Endothelial cell of umbilical vein (primary cell): ENCODE results near the gene LZTS3. TPM values are rescaled to one million over a fixed set of nuclear protein-coding genes. Genes with fewer than 3 reads are reported as not detected.

ENCODE experiments used
- BruUV-seq: library from RNA; stranded (reverse); fragments of 400-500 nt; replicated peaks from 2 replicates; lab custom pipeline; 2021; lab: Mats Ljungman, UMichigan
- CTCF ChIA-PET: fragments of 300-600, 350-600 bp; sonication (Branson Sonifier 250); formaldehyde crosslinking; loops from one replicate; lab custom pipeline; 2021; ENCODE audit warnings: antibody characterized with exemption, inconsistent platforms; lab: Charles Lee
- POLR2A ChIA-PET: fragments of 300-600, 350-600 bp; sonication (Branson Sonifier 250); formaldehyde crosslinking; loops from one replicate; lab custom pipeline; 2021; ENCODE audit warnings: antibody characterized with exemption, inconsistent platforms; lab: Charles Lee
- DNase-seq: peaks from one replicate; pipeline ENCODE4 v3.0.0-alpha.2; 2011; ENCODE audit warnings: low read depth, low spot score
- FAIRE-seq: peaks from 2 replicates; lab custom pipeline; 2011; peaks lifted over from hg19 to GRCh38; lab: Jason Lieb, UNC
- H2AFZ ChIP-seq: 2 replicates; pipeline ENCODE4 v1.6.0; 2012; ENCODE audit warnings: low read depth, low read length, control low read depth, inconsistent platforms
- H3K27ac ChIP-seq: 2 replicates; pipeline ENCODE4 v1.5.1; 2011; ENCODE audit warnings: low read depth, mild to moderate bottlenecking, control low read depth, low read length, moderate library complexity; ENCODE audit not compliant: insufficient read depth
- H3K27me3 ChIP-seq, 2 experiments: 2 replicates each; pipeline versions ENCODE4 v1.6.0 to v1.6.1; 2011; ENCODE audit warnings: low read length in 2 of 2, mixed read lengths in 1 of 2; ENCODE audit not compliant: control insufficient read depth in 2 of 2, insufficient read depth in 2 of 2
- H3K36me3 ChIP-seq, 2 experiments: 2 replicates in 1 of 2; 3 replicates in 1 of 2; pipeline ENCODE4 v1.5.1; 2011; ENCODE audit warnings: low read length in 2 of 2, mild to moderate bottlenecking in 1 of 2, moderate library complexity in 1 of 2; ENCODE audit not compliant: control insufficient read depth in 2 of 2, insufficient read depth in 2 of 2; ENCODE audit errors: extremely low read depth in 1 of 2
- H3K4me1 ChIP-seq: 3 replicates; pipeline ENCODE4 v1.5.1; 2011; ENCODE audit warnings: mild to moderate bottlenecking, low read length; ENCODE audit not compliant: control insufficient read depth, insufficient read depth; ENCODE audit errors: extremely low read depth
- H3K4me2 ChIP-seq: 2 replicates; pipeline ENCODE4 v1.6.1; 2011; ENCODE audit warnings: low read length, control low read depth, mixed read lengths; ENCODE audit not compliant: insufficient read depth
- H3K4me3 ChIP-seq, 3 experiments: fragments of 200-600 bp in 1 of 3; sonication (generic), shearing (Covaris generic) in 1 of 3; replicated peaks in 1 of 3; 2 replicates each; pipeline ENCODE4 v1.5.1; 2011 to 2016; ENCODE audit warnings: control low read depth in 3 of 3, low read length in 3 of 3, mild to moderate bottlenecking in 2 of 3, inconsistent platforms in 1 of 3, low read depth in 1 of 3, moderate library complexity in 1 of 3; ENCODE audit not compliant: insufficient read depth in 1 of 3
- H3K79me2 ChIP-seq: 2 replicates; pipeline ENCODE4 v1.6.0; 2012; ENCODE audit warnings: low read length, inconsistent platforms; ENCODE audit not compliant: control insufficient read depth, insufficient read depth
- H3K9ac ChIP-seq: replicated peaks from 2 replicates; pipeline ENCODE3; 2011; ENCODE audit warnings: low read length, control low read depth; ENCODE audit not compliant: insufficient read depth; ENCODE audit errors: extremely low read depth
- H3K9me1 ChIP-seq: replicated peaks from 3 replicates; pipeline ENCODE4 v1.6.0; 2011; ENCODE audit warnings: mild to moderate bottlenecking, low read length; ENCODE audit not compliant: control insufficient read depth, insufficient read depth; ENCODE audit errors: extremely low read depth
- H3K9me3 ChIP-seq: replicated peaks from 2 replicates; pipeline ENCODE4 v1.5.1; 2012; ENCODE audit warnings: low read length, inconsistent platforms; ENCODE audit not compliant: control insufficient read depth, insufficient read depth
- H4K20me1 ChIP-seq: replicated peaks from 2 replicates; pipeline ENCODE3; 2011; ENCODE audit warnings: mild to moderate bottlenecking, low read length; ENCODE audit not compliant: control insufficient read depth, insufficient read depth; ENCODE audit errors: extremely low read depth
- GATA2 ChIP-seq: IDR thresholded peaks from 2 replicates; pipeline ENCODE4 v1.7.0; 2011; ENCODE audit warnings: low read depth, mild to moderate bottlenecking, moderate library complexity, mixed read lengths, low read length; ENCODE audit not compliant: insufficient read length, insufficient read depth
- MAX ChIP-seq: IDR thresholded peaks from 2 replicates; pipeline ENCODE4 v1.6.1; 2011; ENCODE audit not compliant: insufficient read depth, insufficient read length
- MYC ChIP-seq: IDR thresholded peaks from one replicate; pipeline ENCODE4 v1.6.1; 2011; ENCODE audit warnings: mild to moderate bottlenecking, low read depth, low read length
- POLR2AphosphoS5 ChIP-seq: IDR thresholded peaks from 2 replicates; pipeline ENCODE4 v1.6.1; 2012; ENCODE audit warnings: low read depth, mild to moderate bottlenecking, control low read depth, low read length, moderate library complexity; ENCODE audit not compliant: insufficient read depth
- dilution Hi-C: fragments of 300-500 bp; cut with MboI; formaldehyde crosslinking; loops from one replicate; pipeline ENCODE4 v1.15.0; 2019; ENCODE audit warnings: low sequenced_read_pairs; ENCODE audit not compliant: extremely low pct_ligation_motif_present
- intact Hi-C: fragments of 100-400 bp; cut with micrococcal nuclease; formaldehyde crosslinking; loops from one replicate; pipeline ENCODE4 v1.10.0; 2022
- polyA plus RNA-seq, 4 experiments: library from polyadenylated mRNA; depleted of rRNA in 3 of 4; stranded (reverse) in 3 of 4; unstranded in 1 of 4; fragments of >200 nt; gene quantifications; 2 replicates each; pipeline versions ENCODE4 v1.2.1 to v1.2.3, GENCODE V29; 2011 to 2012; ENCODE audit warnings: missing spikeins in 1 of 4
- total RNA-seq: library from RNA; stranded (reverse); gene quantifications from 2 replicates; pipeline ENCODE4 v1.2.3, GENCODE V29; 2021
- TF ChIP-seq, protein P1 (sequence below), 2 donors: IDR thresholded peaks; 1 replicate in 1 of 2; 2 replicates in 1 of 2; pipeline ENCODE4 v1.5.1; 2011; ENCODE audit warnings: low read length in 2 of 2, mild to moderate bottlenecking in 2 of 2, moderate library complexity in 2 of 2, control low read depth in 1 of 2, inconsistent platforms in 1 of 2, low read depth in 1 of 2; ENCODE audit not compliant: insufficient read depth in 1 of 2; ENCODE audit errors: extremely low read depth in 1 of 2

LZTS3 gene
- total and polyA plus RNA-seq, 2 donors (not counting 3 experiments of a cell fraction or from before 2014, with no cell fraction given) = 4.5 to 5.7 TPM

DNA sequence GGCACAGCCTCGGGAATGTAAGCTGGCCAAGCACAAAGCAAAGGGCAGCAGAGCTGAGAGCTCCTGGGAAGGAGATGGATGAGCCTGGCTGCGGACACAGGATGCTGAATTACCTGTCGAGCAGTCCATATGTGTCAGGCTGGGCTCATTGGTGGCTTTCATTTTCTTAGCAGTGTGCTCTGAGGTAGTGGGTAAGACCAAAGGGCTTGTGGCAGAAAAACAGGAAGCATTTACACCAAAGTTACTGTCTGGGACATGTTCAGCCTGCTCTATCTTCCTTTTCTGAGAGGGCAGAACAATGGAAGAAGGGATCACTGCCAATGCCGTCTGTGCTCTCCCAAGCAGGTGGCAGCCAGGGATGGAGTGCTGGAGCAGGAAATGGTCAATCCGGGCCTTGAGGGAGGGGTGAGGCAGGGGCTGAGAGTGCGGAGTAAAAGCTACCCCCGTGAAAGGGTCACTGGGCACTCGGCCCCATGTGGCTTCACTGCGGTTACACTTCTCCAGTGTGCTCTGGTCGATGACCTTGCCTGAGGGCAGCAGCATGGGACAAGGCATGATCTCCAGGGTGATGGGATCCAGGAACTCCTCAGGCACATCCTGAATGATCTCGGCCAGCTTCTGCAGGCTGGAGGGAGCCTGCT is 52.0 kb downstream of the LZTS3 start:
- no peak for TF ChIP-seq GATA2
- TF ChIP-seq MYC = no peak
- TF ChIP-seq, protein P1, sequence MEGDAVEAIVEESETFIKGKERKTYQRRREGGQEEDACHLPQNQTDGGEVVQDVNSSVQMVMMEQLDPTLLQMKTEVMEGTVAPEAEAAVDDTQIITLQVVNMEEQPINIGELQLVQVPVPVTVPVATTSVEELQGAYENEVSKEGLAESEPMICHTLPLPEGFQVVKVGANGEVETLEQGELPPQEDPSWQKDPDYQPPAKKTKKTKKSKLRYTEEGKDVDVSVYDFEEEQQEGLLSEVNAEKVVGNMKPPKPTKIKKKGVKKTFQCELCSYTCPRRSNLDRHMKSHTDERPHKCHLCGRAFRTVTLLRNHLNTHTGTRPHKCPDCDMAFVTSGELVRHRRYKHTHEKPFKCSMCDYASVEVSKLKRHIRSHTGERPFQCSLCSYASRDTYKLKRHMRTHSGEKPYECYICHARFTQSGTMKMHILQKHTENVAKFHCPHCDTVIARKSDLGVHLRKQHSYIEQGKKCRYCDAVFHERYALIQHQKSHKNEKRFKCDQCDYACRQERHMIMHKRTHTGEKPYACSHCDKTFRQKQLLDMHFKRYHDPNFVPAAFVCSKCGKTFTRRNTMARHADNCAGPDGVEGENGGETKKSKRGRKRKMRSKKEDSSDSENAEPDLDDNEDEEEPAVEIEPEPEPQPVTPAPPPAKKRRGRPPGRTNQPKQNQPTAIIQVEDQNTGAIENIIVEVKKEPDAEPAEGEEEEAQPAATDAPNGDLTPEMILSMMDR (IDR thresholded peaks at IDR 0.05; ENCODE audit: extremely low read depth in 1 of 2, insufficient read depth in 1 of 2, low read depth in 1 of 2, low read length in 2 of 2) = no peak
- TF ChIP-seq MAX = no peak
- TF ChIP-seq POLR2AphosphoS5 = no peak
- H3K27ac ChIP-seq = no peak overlapping the region
- no peaks in the 10 kb centered on the region for H3K79me2 ChIP-seq
- H3K4me3 ChIP-seq = no peak overlapping the region
- H3K27me3 ChIP-seq = no peaks in the 10 kb centered on the region
- no peak overlapping the region for H2AFZ ChIP-seq
- peaks cover 0 to 2% of the 10 kb centered on the region in 2 experiments for H3K36me3 ChIP-seq
- dilution Hi-C loops = no loop called here
- H4K20me1 ChIP-seq = no peaks in the 10 kb centered on the region
- FAIRE-seq = peak; percentile 37
- peak; percentile 71 for DNase-seq
- H3K4me2 ChIP-seq = no peak overlapping the region
- intact Hi-C loops = no loop called here
- H3K4me1 ChIP-seq = peaks cover 15% of the 10 kb centered on the region
- TSS peak; percentile 8 for BruUV-seq
- H3K9me3 ChIP-seq = no peaks in the 10 kb centered on the region
- no peak overlapping the region for H3K9ac ChIP-seq
- H3K9me1 ChIP-seq = no peaks in the 10 kb centered on the region
- ChIA-PET POLR2A (no interaction called here), CTCF (interaction anchor here (1.0 kb wide), 1 partner anchor 68 kb away, joined by 5 read pairs; no protein-coding TSS in a partner anchor)
